DOHH2 (cell line): ENCODE results near the gene HMX1.

Experiments
- H3F3A ChIP-seq: fragments of 200-600 bp; sonication (generic), shearing (Covaris generic); 2 replicates; pipeline ENCODE4 v1.6.0; 2016; ENCODE audit warnings: antibody characterized with exemption, mild to moderate bottlenecking; ENCODE audit not compliant: control insufficient read depth, insufficient read depth
- H3K27ac ChIP-seq: fragments of 200-600 bp; sonication (generic); 2 replicates; pipeline ENCODE4 v1.5.1; 2014; ENCODE audit warnings: low read depth, mild to moderate bottlenecking, low read length, moderate library complexity
- H3K27me3 ChIP-seq: fragments of 200-600 bp; sonication (generic); 2 replicates; pipeline ENCODE4 v1.6.1; 2014; ENCODE audit warnings: mild to moderate bottlenecking, low read length, mixed read lengths; ENCODE audit not compliant: control insufficient read depth
- H3K36me3 ChIP-seq: fragments of 200-600 bp; sonication (generic); 2 replicates; pipeline ENCODE4 v1.6.1; 2014; ENCODE audit warnings: mild to moderate bottlenecking, low read length, moderate library complexity, mixed read lengths; ENCODE audit not compliant: control insufficient read depth
- H3K4me1 ChIP-seq: fragments of 200-600 bp; sonication (generic); 2 replicates; pipeline ENCODE4 v1.6.1; 2014; ENCODE audit warnings: mild to moderate bottlenecking, low read length, mixed read lengths; ENCODE audit not compliant: control insufficient read depth
- H3K4me2 ChIP-seq: fragments of 200-600 bp; sonication (generic); 2 replicates; pipeline ENCODE4 v1.6.0; 2014; ENCODE audit warnings: mild to moderate bottlenecking, low read length, moderate library complexity
- H3K4me3 ChIP-seq: fragments of 200-600 bp; sonication (generic); 2 replicates; pipeline ENCODE4 v1.5.1; 2014; ENCODE audit warnings: mild to moderate bottlenecking, low read length, mixed read lengths
- H3K79me2 ChIP-seq: fragments of 200-600 bp; sonication (generic); 2 replicates; pipeline ENCODE4 v1.6.1; 2014; ENCODE audit warnings: mild to moderate bottlenecking, low read length, mixed read lengths; ENCODE audit not compliant: control insufficient read depth
- H3K9me2 ChIP-seq: fragments of 200-600 bp; sonication (generic); replicated peaks from 2 replicates; pipeline ENCODE4 v1.6.1; 2014; ENCODE audit warnings: mild to moderate bottlenecking, low read length, mixed read lengths; ENCODE audit not compliant: control insufficient read depth
- H3K9me3 ChIP-seq: fragments of 200-600 bp; sonication (generic); 2 replicates; pipeline ENCODE4 v1.6.1; 2014; ENCODE audit warnings: antibody characterized with exemption, low read length, mixed read lengths; ENCODE audit not compliant: control insufficient read depth, insufficient read depth
- H4K20me1 ChIP-seq: fragments of 200-600 bp; sonication (generic); 2 replicates; pipeline ENCODE4 v1.6.0; 2014; ENCODE audit warnings: low read depth, mild to moderate bottlenecking, antibody characterized with exemption, low read length, moderate library complexity; ENCODE audit not compliant: control insufficient read depth, insufficient read depth
- EZH2phosphoT487 ChIP-seq: fragments of 200-600 bp; sonication (generic); IDR thresholded peaks from 2 replicates; pipeline ENCODE4 v1.6.1; 2017; ENCODE audit warnings: borderline replicate concordance, mild to moderate bottlenecking, antibody characterized with exemption, low read length, moderate library complexity, mixed read lengths
- TF ChIP-seq, protein P1 (sequence below): fragments of 200-600 bp; sonication (generic); IDR thresholded peaks from one replicate; pipeline ENCODE4 v1.5.1; 2014; ENCODE audit warnings: antibody characterized with exemption, mild to moderate bottlenecking, low read depth, low read length; ENCODE audit not compliant: poor library complexity, severe bottlenecking

HMX1 gene

GRCh38 chr4:8867624-8868320, 3.9 kb downstream of the HMX1 start:
- H3K4me1 ChIP-seq: no peaks in the 10 kb centered on the region

GRCh38 chr4:8866828-8867623, 4.6 kb downstream of the HMX1 start:
- no peaks in the 10 kb centered on the region for H3K36me3 ChIP-seq
- H3K4me1 ChIP-seq: no peaks in the 10 kb centered on the region
- no peaks in the 10 kb centered on the region for H3K9me3 ChIP-seq
- H3K4me3 ChIP-seq: no peak overlapping the region
- H4K20me1 ChIP-seq: no peaks in the 10 kb centered on the region
- H3K27me3 ChIP-seq: no peaks in the 10 kb centered on the region
- H3K9me2 ChIP-seq: no peaks in the 10 kb centered on the region
- H3K79me2 ChIP-seq: no peaks in the 10 kb centered on the region
- no peak overlapping the region for H3K4me2 ChIP-seq
- TF ChIP-seq, protein P1, sequence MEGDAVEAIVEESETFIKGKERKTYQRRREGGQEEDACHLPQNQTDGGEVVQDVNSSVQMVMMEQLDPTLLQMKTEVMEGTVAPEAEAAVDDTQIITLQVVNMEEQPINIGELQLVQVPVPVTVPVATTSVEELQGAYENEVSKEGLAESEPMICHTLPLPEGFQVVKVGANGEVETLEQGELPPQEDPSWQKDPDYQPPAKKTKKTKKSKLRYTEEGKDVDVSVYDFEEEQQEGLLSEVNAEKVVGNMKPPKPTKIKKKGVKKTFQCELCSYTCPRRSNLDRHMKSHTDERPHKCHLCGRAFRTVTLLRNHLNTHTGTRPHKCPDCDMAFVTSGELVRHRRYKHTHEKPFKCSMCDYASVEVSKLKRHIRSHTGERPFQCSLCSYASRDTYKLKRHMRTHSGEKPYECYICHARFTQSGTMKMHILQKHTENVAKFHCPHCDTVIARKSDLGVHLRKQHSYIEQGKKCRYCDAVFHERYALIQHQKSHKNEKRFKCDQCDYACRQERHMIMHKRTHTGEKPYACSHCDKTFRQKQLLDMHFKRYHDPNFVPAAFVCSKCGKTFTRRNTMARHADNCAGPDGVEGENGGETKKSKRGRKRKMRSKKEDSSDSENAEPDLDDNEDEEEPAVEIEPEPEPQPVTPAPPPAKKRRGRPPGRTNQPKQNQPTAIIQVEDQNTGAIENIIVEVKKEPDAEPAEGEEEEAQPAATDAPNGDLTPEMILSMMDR: no peak
- no peak for TF ChIP-seq EZH2phosphoT487
- H3K27ac ChIP-seq: no peak overlapping the region
- no peaks in the 10 kb centered on the region for H3F3A ChIP-seq

More at GRCh38 chr4:8867624-8868320, 3.9 kb downstream of the HMX1 start:
- Histone ChIP-seq H4K20me1 (no peaks in the 10 kb centered on the region), H3K4me2 (no peak overlapping the region), H3K36me3 (no peaks in the 10 kb centered on the region), H3K27me3 (no peaks in the 10 kb centered on the region), H3K4me3 (no peak overlapping the region), H3K79me2 (no peaks in the 10 kb centered on the region), H3K27ac (no peak overlapping the region), H3K9me3 (peaks cover 4% of the 10 kb centered on the region; the same call in 1 of the 2 replicates), H3K9me2 (no peaks in the 10 kb centered on the region), H3F3A (no peaks in the 10 kb centered on the region)
- no peak for TF ChIP-seq EZH2phosphoT487
- TF ChIP-seq, protein P1: no peak

- TF ChIP-seq EZH2phosphoT487: no peak
- TF ChIP-seq, protein P1: no peak
- H3K36me3 ChIP-seq: no peaks in the 10 kb centered on the region
- no peak overlapping the region for H3K4me3 ChIP-seq
- no peak overlapping the region for H3K27ac ChIP-seq
- H3F3A ChIP-seq: no peaks in the 10 kb centered on the region
- no peaks in the 10 kb centered on the region for H3K79me2 ChIP-seq
- H3K9me3 ChIP-seq: no peaks in the 10 kb centered on the region
- H3K4me2 ChIP-seq: no peak overlapping the region
- no peaks in the 10 kb centered on the region for H4K20me1 ChIP-seq
- no peaks in the 10 kb centered on the region for H3K27me3 ChIP-seq
- no peaks in the 10 kb centered on the region for H3K9me2 ChIP-seq
- H3K4me1 ChIP-seq: no peaks in the 10 kb centered on the region
Measured at GRCh38 chr4:8866421-8866820, 5.2 kb downstream of the HMX1 start.
